Suprapubic skin (tissue), 3 donors: Measurements from ENCODE around the gene RAX2.

Experiments used
- CTCF ChIP-seq, 2 donors: fragments of 200-600 bp in 1 of 2; fragments of 450-650 bp in 1 of 2; sonication (generic) in 1 of 2; IDR thresholded peaks; one replicate each; pipeline ENCODE4 v1.5.1; 2016 to 2019; ENCODE audit warnings: antibody characterized with exemption in 2 of 2, mild to moderate bottlenecking in 1 of 2, moderate library complexity in 1 of 2
- POLR2AphosphoS5 ChIP-seq, 3 donors: sonication (generic); formaldehyde crosslinking; IDR thresholded peaks; one replicate each; pipeline ENCODE4 v1.6.1; 2017; ENCODE audit warnings: antibody characterized with exemption in 3 of 3

DNA sequence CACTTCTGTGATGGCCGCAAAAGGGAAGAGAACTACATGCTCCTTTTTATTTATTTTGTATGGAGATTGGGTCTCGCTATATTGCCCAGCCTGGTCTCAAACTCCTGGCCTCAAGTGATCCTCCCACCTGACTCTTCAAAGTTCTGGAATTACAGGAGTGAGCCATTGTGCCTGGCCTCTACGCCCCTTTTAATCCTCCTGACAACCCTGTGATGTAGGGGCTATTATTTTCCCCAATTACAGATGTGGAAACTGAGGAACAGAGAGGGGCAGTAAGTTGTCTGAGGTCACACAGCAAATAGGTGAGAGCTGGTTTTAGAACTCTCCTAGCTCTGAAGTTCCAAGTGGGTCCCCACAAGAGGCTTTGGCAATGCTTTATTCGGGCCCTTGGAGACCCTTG, 52.2 kb downstream of the RAX2 start:
- TF ChIP-seq POLR2AphosphoS5 (IDR thresholded peaks at IDR 0.05) (no peak), CTCF (IDR thresholded peaks at IDR 0.05) (no peak)
